ENCODE measurements around the gene AFDN.

AFDN gene

GRCh38 chr6:167948716-167949115, 122.0 kb downstream of the AFDN start:
- no peak overlapping the region for H3K4me3 ChIP-seq (ENCODE audit: low read depth, low read length)

DNA sequence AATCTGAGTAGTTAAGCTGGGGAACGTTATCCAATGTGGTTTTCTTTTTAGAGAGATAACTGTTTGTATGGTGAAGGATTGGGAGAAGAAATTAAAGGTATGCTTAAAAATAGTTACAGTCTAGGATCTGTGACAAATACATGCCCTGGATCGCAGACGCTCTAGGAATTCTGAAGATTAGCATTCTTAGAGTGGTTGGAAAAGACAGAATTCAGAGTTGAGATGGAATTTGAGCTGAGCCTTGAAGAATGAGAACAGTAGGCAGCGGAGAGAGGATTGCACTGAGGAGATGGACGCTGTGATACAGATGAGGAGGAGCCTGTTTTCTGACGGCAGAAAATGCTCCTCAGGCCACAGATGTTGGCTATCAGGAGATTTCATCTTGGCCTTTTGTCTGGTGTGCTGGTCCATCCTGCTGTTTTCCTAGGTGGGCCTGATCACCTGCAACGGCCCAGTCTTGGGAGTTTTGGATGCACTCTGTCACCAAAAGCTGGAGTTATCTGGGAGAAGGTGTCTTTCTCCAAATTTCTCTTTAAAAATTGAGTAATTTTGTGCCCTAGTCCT, 122.5 kb downstream of the AFDN start:
- no peak overlapping the region for H3K4me3 ChIP-seq (ENCODE audit: low read depth, low read length)

DNA sequence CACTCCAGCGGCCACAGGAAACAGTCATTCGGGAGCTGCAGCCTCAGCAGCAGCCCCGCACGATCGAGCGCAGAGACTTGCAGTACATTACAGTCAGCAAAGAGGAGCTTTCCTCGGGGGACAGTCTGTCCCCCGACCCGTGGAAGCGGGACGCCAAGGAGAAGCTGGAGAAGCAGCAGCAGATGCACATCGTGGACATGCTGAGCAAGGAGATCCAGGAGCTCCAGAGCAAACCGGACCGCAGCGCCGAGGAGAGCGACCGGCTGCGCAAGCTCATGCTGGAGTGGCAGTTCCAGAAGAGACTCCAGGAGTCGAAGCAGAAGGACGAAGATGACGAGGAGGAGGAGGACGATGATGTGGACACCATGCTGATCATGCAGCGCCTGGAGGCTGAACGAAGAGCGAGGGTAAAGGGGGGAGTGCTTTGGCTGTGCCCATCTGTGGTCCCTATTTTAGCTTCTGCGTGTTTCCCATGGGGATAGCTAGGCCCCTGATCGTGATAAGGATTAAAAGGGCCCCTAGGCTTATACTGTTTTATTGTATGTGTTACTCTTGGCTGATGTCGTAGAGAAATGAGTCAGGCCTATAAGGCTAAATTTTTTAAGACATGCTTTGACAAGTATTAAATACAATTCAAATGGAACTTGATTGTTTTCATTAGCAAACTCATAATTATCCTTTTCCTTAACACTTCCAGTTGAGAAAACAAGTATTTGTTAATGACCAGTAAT, 125.2 kb downstream of the AFDN start:
- H3K4me3 ChIP-seq (ENCODE audit: low read depth, low read length), result no peak overlapping the region

GRCh38 chr6:167952512-167952859, 125.8 kb downstream of the AFDN start:
- no peak overlapping the region for H3K4me3 ChIP-seq (ENCODE audit: low read depth, low read length)

DNA sequence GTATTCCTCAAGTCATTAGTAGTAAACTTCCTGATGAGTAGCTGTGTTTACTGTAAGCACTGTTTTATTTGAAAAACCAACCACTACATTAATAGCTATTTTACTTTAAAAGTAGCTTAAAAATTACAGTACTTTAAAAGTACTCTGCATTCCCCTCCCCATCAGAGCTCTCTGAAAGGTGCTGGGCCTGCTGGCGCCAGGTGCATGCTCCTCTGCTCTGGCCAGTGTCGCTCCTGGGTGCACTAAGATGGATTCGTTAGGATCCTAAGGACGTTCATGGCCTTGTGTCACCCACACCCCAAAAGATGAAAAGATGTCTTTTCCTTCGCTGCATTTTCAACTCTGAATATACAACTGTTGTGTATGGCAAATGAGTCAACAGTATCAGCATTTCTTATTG, 126.8 kb downstream of the AFDN start:
- no peak overlapping the region for H3K4me3 ChIP-seq (ENCODE audit: low read depth, low read length)

GRCh38 chr6:167954151-167954550, 127.4 kb downstream of the AFDN start:
- no peak overlapping the region for H3K4me3 ChIP-seq (ENCODE audit: low read depth, low read length)

DNA sequence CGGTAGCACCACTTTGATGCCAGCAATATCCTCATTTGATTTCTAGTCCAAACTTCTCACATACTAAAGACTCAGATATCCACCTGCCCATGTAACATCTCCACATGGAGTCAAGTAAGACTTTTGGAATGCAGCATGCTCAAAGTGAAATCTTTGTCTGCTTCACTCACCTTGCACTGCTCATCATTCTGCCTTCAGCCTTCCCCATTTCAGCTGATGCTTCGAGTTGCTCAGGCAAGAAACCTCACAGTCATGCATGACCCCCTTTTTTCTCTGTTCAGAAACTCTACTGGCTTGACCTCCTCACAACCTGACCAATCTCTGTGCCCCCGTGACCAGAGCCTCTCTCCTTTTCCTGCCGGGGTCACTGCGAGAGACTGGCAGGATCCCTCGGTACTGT, 129.8 kb downstream of the AFDN start:
- no peak overlapping the region for H3K4me3 ChIP-seq (ENCODE audit: low read depth, low read length)

DNA sequence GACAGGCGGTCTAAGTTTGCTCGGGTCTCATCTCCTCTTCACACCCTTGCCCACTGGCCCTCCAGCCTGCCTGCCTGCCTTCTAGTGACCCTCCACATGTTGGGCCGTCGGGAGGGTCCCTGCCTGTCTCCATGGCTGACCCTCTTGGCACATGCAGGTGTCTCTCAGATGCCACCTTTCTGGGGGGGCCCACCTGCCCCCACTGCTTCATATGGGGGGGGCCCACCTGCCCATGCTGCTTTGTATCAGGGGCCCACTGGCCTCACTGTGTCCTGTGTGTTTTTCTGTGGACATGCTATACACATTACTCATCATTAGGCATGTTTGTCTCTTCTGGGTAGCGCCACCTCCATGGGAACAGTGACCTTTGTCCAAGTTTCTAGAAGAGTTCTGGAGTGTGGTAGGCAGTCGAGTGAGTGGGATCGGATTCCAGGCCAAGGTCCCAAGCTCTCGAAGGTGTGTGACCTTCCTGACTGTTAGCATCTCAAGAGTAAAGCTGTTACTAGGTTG, 130.3 kb downstream of the AFDN start:
- H3K4me3 ChIP-seq (ENCODE audit: low read depth, low read length), result no peak overlapping the region

- H3K4me3 ChIP-seq (ENCODE audit: low read depth, low read length), result no peak overlapping the region
Measured at GRCh38 chr6:167957626-167958025, 130.9 kb downstream of the AFDN start.

DNA sequence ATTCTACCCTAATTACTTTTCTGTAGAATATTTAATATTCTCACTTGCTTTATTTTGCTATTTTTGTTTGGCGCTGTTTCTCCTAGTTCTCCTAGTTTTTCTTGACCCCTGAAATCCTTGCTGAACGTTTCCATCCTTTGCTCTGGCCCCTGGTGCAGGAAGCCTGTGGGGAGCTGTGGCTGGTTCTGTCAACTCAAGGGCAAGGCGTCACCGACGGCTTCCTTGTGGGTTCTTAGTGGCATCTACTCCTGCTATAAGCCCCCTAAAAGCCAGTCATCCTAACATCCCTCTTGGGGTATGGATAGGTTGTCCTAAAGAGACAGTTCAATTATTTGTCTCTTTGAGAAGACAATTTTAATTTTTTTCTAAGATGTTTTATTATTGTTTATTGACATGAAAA, 133.9 kb downstream of the AFDN start:
- no peak overlapping the region for H3K4me3 ChIP-seq (ENCODE audit: low read depth, low read length)

GRCh38 chr6:167962711-167963110, 136.0 kb downstream of the AFDN start:
- H3K4me3 ChIP-seq (ENCODE audit: low read depth, low read length), result no peak overlapping the region

- H3K4me3 ChIP-seq (ENCODE audit: low read depth, low read length), result no peak overlapping the region
Measured at GRCh38 chr6:167963589-167964057, 136.9 kb downstream of the AFDN start.

- no peak overlapping the region for H3K4me3 ChIP-seq (ENCODE audit: low read depth, low read length)
Measured at GRCh38 chr6:167965592-167966539, 139.2 kb downstream of the AFDN start.

- H3K4me3 ChIP-seq (ENCODE audit: low read depth, low read length), result no peak overlapping the region
Measured at GRCh38 chr6:167966540-167966905, 139.8 kb downstream of the AFDN start.

- no peak overlapping the region for H3K4me3 ChIP-seq (ENCODE audit: low read depth, low read length)
Measured at GRCh38 chr6:167968091-167968490, 141.4 kb downstream of the AFDN start.

DNA sequence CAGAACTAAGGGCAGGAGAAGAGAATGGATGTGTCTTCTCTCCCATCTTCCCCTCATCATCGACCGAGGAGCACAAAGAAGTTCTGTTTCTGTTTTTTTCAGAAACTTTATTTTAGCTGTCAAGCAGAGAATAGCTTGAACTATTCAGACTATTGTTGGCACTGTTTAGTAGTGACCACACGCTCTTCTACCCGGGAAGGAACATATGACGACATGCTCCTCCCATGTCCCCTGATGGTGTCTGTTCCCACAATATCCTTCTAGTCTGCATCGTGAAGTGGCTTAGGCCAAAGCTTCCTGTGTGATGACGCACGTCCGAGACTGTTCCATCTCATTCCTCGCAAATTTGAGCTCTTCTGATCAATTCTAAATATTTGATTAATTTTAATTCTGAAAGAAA, 143.5 kb downstream of the AFDN start:
- H3K4me3 ChIP-seq (ENCODE audit: low read depth, low read length), result no peak overlapping the region

DNA sequence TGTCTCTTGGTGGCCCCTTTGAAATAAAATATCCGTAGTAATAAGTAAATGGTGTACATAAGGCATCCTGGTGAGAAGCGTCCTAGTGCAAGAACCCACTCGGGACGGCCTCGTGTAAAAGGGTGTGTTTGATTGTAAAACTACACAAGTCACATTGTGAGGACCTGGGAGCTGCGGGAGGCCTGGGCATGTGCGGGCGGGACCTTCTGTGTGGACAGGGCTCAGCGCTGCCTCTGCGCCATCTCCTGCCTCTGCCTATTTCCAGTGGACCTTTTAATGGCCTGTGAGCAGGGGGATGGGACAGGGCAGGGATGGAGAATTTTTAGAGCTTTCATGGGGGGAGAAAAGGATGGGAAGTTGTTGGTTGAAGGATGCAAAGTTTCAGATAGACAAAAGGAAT, 145.5 kb downstream of the AFDN start:
- H3K4me3 ChIP-seq (ENCODE audit: low read depth, low read length), result no peak overlapping the region

DNA sequence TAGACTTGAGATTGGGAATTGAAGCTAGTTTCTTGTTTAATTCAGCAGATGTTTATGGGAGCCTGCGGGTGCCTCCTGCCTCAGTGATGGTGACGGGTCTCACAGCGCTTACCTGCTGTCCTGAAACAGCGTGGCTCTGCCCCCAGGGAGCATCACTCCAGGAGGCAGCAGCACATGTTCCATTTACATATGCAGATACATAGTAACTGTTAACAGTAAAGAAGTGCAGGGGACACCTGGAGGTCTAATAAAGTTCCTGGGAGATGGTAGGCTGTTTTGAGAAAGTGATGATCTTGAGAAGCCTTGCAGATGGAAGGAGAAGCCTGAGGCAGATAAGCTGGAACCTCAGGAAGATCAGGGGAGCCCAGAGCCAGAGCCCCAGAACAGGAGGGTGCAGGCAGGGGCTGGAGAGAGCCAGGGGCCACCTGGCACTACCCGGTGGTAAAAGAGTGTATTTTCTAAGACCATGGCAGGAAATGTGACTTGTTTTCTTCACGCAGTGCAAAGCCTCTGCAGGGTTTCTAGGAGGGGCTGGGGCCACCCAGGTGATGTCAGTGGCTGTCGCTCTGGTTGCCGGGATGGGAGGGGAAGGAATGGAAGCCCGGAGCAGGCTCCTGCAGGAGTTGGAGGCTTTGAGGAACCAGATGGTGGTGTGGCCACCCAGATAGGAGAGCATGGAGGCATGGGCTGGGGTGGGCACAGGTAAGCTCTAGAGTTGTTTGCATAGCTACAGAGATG, 146.6 kb downstream of the AFDN start:
- no peak overlapping the region for H3K4me3 ChIP-seq (ENCODE audit: low read depth, low read length)

- H3K4me3 ChIP-seq (ENCODE audit: low read depth, low read length), result no peak overlapping the region
Measured at GRCh38 chr6:167974640-167975344, 148.1 kb downstream of the AFDN start.

GRCh38 chr6:167975458-167975857, 148.7 kb downstream of the AFDN start:
- no peak overlapping the region for H3K4me3 ChIP-seq (ENCODE audit: low read depth, low read length)

Data from iPS-11a (cell line).